GM20431 (cell line): ENCODE results near the gene MCMBP.

Source experiments
- in situ Hi-C: fragments of 300-500 bp; cut with MseI, MboI; formaldehyde crosslinking; loops from one replicate; pipeline ENCODE4 v1.15.0; 2020; ENCODE audit warnings: low sequenced_read_pairs; ENCODE audit not compliant: unreplicated experiment

The MCMBP gene

GRCh38 chr10:119845656-119846055 lies 27.0 kb downstream of the MCMBP start:
- in situ Hi-C loops, result no loop called here

DNA sequence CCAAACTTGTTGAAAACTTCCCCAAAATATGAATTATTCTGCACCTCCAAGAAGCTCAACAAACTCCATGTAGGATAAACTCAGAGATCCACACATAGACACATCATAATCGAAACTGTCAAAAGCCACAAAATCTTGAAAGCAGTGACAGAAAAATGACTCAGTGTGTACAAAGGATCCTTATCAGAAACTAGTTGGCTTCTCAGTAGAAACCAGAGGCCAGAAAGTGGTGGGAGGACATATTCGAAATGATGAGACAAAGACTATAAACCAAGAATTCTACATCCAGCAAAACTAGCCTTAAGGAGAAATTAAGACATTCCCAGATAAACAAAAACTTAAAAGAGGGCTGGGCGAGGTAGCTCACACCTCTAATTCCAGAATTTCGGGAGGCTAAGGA lies 38.5 kb downstream of the MCMBP start:
- in situ Hi-C loops, result no loop called here

DNA sequence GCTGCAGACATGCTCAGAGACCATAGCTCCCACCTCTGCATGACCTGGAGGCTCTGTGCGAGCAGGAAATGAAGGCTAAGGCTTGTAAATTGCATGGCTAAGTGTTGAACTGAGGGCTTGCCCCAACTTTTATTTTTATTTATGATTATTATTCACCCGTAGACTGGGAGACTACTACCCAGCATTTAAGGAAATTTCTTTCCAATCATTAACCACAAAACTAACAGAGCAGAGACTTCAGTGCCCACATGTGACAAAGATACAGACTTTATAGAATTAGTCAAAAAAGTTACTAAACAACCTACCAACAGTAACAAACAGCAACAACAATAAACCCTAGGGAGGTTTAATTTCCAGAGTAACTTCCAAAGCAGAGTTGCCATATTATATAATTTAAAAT lies 39.7 kb downstream of the MCMBP start:
- in situ Hi-C loops, result no loop called here

GRCh38 chr10:119831656-119832055 lies 41.0 kb downstream of the MCMBP start:
- in situ Hi-C loops, result no loop called here

DNA sequence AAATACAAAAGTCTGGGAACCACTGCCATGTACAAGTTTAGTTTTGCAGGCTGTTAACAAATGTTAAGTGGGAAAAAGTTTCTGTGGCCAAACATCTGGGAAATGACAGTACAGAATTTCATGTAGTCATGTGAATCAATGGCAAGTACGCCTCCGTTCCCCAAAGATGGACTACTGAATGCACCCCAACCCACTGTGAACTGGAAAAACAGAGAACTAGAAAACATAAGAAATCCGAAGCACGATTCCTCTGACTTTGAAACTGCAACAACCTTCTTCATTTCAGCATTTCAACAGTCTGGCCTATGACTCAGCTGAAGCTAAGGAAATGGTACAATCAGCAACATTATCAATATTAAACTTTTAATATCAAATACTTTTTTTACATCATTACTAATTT lies 41.8 kb downstream of the MCMBP start:
- in situ Hi-C loops, result no loop called here

DNA sequence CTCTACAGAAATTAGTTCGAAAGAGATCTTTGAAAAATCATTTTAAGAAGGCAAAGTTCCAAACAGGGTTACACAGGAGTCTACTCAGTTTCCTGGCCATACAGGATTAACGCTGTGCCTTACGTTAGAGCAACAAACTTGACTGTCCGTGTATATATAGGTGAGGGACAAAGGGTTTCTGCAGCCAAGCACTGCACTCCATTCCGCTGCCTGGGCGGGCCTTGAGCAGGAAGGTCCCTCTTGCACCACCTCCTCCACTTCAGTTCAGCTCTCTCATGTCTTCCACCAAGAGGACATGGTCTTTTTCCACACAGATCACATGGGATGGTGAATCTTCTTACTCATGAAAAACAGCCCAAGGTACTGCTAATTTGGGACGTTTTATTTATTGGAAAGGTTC lies 43.2 kb downstream of the MCMBP start:
- in situ Hi-C loops, result no loop called here

DNA sequence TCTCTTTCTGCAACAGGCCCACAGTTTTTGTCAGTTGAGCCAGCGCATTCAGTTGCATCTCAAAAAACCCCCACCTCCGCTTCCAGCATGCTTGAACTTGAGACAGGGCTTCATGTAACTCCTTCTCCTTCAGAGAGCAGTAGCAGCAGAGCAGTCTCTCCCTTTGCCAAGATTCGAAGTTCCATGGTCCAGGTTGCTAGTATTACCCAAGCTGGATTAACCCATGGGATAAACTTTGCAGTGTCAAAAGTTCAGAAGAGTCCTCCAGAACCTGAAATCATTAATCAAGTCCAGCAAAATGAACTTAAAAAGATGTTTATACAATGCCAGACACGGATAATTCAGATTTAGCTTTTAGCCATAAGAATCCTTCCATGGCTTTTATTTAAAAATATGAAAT lies 45.2 kb downstream of the MCMBP start:
- in situ Hi-C loops, result no loop called here

GRCh38 chr10:119826771-119827170 lies 45.9 kb downstream of the MCMBP start:
- in situ Hi-C loops, result no loop called here

- in situ Hi-C loops, result no loop called here
These were observed 48.3 kb downstream of the MCMBP start for GRCh38 chr10:119824299-119824698.

DNA sequence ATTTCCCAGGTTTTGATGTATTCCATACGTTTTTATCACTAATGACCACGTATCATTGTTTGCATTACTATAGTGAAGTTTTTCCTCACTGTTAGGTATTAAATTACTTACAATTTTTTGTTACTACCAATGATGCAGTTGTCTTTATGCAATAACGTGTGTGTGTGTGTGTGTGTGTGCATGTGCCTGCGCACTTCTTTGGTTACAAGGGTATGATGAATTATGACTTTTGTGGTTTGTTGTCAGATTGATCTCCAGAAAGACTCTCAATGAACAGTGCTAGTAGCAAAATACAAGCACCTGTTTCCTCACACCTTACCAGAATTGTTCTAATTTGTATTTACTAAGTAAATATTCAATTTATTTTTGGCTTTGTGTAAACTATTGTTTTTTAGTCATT lies 51.5 kb downstream of the MCMBP start:
- in situ Hi-C loops, result no loop called here

DNA sequence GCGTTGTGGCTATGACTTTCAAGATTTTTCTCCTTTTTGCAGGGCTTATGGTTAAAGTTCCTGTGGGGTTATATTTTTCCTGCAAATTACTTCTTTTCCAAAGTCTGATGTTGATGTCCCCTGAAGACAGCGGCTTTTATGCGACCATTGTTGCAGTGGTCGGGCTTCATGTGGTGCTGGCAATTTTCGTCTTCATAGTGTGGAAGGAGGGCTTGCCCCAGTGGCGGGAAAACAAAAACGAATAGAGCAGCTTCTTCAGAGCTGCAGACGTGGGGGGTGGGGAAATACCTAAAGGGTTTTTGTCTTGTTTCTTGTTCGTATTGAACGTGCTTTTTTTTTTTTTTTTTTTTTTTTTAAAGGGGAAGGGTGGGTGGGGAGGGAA lies 53.8 kb downstream of the MCMBP start:
- in situ Hi-C loops, result no loop called here

GRCh38 chr10:119817991-119818888 lies 54.4 kb downstream of the MCMBP start:
- in situ Hi-C loops, result no loop called here

- in situ Hi-C loops, result no loop called here
These were observed 57.0 kb downstream of the MCMBP start for GRCh38 chr10:119815671-119816070.

DNA sequence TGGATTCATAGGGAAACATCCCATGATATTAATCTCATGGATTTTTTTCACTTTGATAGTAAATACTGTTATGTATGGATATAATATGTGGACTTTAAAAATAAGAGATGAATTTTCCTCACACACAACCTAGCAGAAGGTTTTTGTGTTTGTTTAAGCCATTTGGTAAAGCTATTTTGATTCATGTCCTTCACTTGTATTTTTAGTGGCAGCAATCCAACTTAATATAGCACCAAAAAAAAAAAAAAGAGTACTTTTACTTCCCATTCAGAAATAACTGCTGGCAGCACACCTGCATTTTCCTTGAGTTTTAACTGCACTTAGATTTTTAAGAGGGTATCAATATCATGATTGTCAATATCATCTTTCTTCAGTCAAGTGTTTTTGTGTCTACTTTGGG lies 60.0 kb downstream of the MCMBP start:
- in situ Hi-C loops, result no loop called here

- in situ Hi-C loops, result no loop called here
These were observed 61.5 kb downstream of the MCMBP start for GRCh38 chr10:119811122-119811521.

GRCh38 chr10:119807960-119808697 lies 64.5 kb downstream of the MCMBP start:
- in situ Hi-C loops, result no loop called here

DNA sequence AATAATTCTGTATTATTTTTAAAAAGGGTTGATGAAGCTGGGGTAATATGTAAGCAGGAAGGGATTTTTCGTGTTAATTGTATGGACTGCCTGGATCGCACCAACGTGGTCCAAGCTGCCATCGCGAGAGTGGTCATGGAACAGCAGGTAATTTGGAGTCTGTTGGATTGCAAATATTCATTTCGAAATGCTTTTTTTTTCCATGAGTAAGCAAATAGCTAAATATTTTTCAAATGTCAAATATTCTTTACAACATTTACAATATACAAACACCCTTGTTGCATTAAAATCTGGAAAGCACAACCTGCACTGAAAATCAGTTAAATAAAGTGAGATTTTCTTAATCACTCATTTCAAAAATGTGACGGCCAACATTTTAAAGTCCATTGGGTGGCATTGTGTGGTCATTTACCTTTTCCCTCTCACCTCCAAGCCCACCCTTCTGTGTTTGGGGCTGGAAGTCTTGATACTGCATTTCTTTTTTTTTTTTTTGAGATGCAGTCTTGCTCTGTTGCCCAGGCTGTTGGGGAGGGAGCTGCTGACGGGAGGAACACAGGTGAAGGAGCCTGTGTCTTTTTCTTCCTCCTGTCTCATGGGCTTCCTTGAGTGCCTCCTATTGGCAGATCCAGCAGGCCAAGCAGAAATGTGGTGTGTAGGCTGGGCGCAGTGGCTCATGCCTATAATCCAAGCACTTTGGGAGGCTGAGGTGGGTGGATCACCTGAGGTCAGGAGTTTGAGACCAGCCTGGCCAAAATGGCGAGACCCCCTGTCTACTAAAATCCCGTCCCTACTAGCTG lies 66.1 kb downstream of the MCMBP start:
- in situ Hi-C loops, result no loop called here

DNA sequence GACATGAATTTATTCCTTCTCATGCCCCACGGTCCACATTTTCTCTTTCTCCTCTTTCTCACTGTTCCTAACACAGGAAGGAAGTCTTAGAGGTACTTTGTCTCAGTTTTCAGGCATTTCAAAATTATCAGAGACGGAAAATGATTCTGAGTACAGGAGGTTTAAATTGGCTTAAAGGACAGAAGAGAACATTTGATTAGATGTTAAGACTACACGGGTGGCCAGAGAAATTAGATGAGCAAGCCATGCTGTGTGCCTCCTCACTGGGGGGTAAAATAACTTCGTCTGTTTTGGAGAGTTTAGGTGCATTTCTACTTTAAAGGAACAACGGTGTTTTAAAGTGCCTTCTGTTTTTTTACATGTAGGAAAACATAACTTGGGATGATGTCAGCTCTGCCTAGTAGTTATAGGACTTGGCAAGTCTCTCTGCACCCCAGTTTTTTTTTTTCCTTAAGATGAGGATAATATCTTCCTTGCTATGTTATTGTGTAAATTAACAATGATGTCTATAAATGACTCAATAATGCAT lies 66.9 kb downstream of the MCMBP start:
- in situ Hi-C loops, result no loop called here

DNA sequence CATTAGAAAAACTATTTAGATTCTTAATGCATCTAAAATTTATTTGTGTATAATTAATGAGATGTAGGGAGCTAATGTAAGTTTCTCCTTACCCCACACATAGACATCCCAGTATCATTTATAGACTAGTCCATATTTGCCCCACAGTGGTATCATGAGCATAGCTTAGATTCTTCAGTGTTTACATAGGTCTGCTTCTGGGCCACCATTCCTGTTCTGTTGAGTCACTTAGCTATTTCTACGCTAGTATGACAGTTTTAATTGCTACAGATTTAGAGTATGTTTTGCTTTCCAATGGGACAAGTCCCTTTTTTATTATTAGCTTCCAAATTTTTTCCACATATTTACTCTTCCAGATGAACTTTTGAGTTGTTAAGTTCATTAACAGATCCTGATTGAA lies 69.4 kb downstream of the MCMBP start:
- in situ Hi-C loops, result no loop called here

DNA sequence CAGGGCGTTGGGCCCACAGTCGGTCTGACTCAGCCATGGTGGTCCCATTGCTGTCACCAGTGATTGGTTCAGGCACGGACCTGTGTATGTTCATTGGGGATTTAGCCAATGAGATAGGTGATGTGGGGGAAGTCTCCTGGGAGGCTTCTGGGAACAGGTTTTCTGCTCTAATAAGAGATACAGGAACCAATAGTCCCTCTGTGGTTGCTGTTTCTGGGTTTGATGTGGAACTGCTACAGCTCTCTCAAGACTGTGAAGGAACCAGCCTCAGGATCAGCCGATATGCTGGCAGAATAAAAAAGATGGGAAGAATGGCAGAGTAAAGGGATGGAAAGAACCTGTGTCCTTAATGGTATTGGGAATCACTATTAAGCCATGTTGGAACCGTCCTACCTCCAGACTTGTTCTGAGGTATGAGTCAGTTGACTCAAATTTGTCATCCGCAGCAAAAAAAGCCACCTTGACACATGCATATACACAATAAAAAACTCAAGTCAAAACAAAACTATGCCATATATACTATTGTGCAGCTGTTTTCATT lies 70.6 kb downstream of the MCMBP start:
- in situ Hi-C loops, result no loop called here
